ENCODE measurements around the gene SYTL3. TPM values are rescaled to one million over a fixed set of nuclear protein-coding genes. Genes with fewer than 3 reads are reported as not detected.

Gene SYTL3
- total and polyA plus RNA-seq, 2 of the 8 experiments (the other 6 are each of a cell fraction or from before 2014, with no cell fraction given): 0.27 to 0.99 TPM

DNA sequence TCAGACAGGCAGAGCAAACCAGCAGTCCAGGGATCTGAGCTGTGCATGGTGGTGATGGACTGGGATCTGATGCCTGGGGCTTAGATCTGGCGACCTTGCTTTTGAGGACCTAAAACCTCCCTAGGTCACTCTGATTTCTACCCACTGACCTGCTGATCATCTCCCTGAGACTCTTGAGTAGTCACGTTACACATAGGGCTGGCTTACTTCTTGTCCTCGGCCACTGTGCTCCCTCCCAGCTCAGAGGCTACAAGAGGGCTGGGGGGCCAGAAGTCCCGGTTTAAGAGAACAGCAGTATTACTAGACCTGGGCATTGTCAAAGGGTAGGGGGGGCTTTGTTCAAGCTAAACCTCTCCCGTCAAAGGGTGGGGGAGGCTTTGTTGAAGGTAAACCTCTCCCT, 10.8 kb upstream of the SYTL3 start:
- H2BK5ac ChIP-seq (ENCODE audit: low read depth, low read length): no peak overlapping the region
- no peak overlapping the region for H3K56ac ChIP-seq (replicated peaks; ENCODE audit: insufficient read length, low read depth, low read length)
- H2AK5ac ChIP-seq (ENCODE audit: low read depth, low read length): no peak overlapping the region
- no peak overlapping the region for H3K18ac ChIP-seq (ENCODE audit: extremely low read depth, low read length)
- H3K23me2 ChIP-seq (ENCODE audit: low read depth, low read length): peaks cover 3% of the 10 kb centered on the region; the same call in 1 of the 2 replicates
- no peak overlapping the region for H2AFZ ChIP-seq (ENCODE audit: low read length)
- no peaks in the 10 kb centered on the region for H3K9me3 ChIP-seq (ENCODE audit: insufficient read depth in 2 of 2, low read depth in 1 of 2, low read length in 1 of 2)
- H2BK20ac ChIP-seq (ENCODE audit: low read length): no peak overlapping the region
- no peak overlapping the region for H3K4me2 ChIP-seq (ENCODE audit: insufficient read depth in 1 of 2, low read depth in 2 of 2, low read length in 2 of 2)
- no peak overlapping the region for H3K27ac ChIP-seq (ENCODE audit: low read depth, low read length)
- peak in 1 of 2 experiments; percentile 41 for DNase-seq (ENCODE audit: low read depth in 1 of 2, low spot score in 2 of 2)
- no peak overlapping the region for H4K5ac ChIP-seq (ENCODE audit: insufficient read length, low read depth, low read length)
- ChIA-PET POLR2A (ENCODE audit: partially characterized antibody) (interaction anchor here (1.4 to 1.8 kb wide), 2 partner anchors 13 to 52 kb away, joined by 4 to 5 read pairs; no protein-coding TSS in a partner anchor), CTCF (ENCODE audit: partially characterized antibody) (interaction anchor here (0.7 to 2.1 kb wide), 7 partner anchors 8 to 444 kb away, joined by 3 to 8 read pairs (median 3); no protein-coding TSS in a partner anchor)
- no peak overlapping the region for H3K4ac ChIP-seq (replicated peaks; ENCODE audit: insufficient read length, low read depth, low read length)
- no peaks in the 10 kb centered on the region for H3K27me3 ChIP-seq (replicated peaks in 1 of 4; ENCODE audit: control insufficient read depth in 3 of 4, extremely low read depth in 1 of 4, insufficient read depth in 3 of 4, low read length in 3 of 4)
- H3K14ac ChIP-seq (ENCODE audit: insufficient read length): no peak overlapping the region
- H4K91ac ChIP-seq (replicated peaks; ENCODE audit: insufficient read length, low read length): no peak overlapping the region
- H3K79me1 ChIP-seq (ENCODE audit: low read depth, low read length): peaks cover 10% of the 10 kb centered on the region
- WGBS, 2 experiments (ENCODE audit: extremely low coverage in 1 of 2, insufficient coverage in 1 of 2, insufficient read length in 1 of 2, insufficient replicate concordance in 2 of 2, low coverage in 1 of 2, low lambda C conversion rate in 2 of 2, missing lambda C conversion rate in 1 of 2): 81% methylated on average over 5 of the region's 5 CpGs; no CpG with 5 or more reads in 1 of the 2 experiments
- peaks cover 0 to 23% of the 10 kb centered on the region in 2 experiments; a peak in 2 of 4 replicates for H3K79me2 ChIP-seq (ENCODE audit: control insufficient read depth in 1 of 2, insufficient read depth in 2 of 2, low read length in 2 of 2)
- H3K23ac ChIP-seq (ENCODE audit: insufficient read length): no peak overlapping the region
- FAIRE-seq: no peak
- H2BK120ac ChIP-seq (replicated peaks; ENCODE audit: low read depth, low read length): no peak overlapping the region
- peaks cover 4 to 12% of the 10 kb centered on the region in 2 experiments for H4K20me1 ChIP-seq (replicated peaks in 1 of 2; ENCODE audit: control insufficient read depth in 1 of 2, insufficient read depth in 2 of 2, low read length in 2 of 2)
- H3K4me3 ChIP-seq (ENCODE audit: extremely low read depth in 1 of 4, insufficient read depth in 2 of 4, low read depth in 3 of 4, low read length in 4 of 4): no peak overlapping the region
- H2BK12ac ChIP-seq (ENCODE audit: low read depth, low read length): no peak overlapping the region
- peaks cover 0 to 4% (median 1%) of the 10 kb centered on the region in 4 experiments; a peak in 1 of 7 replicates for H3K4me1 ChIP-seq (replicated peaks in 1 of 4; ENCODE audit: control insufficient read depth in 3 of 4, insufficient read depth in 4 of 4, low read length in 3 of 4)
- peaks cover 0 to 20% (median 5%) of the 10 kb centered on the region in 4 experiments; a peak in 4 of 8 replicates for H3K36me3 ChIP-seq (ENCODE audit: control insufficient read depth in 2 of 4, insufficient read depth in 4 of 4, low read length in 3 of 4)
- no peak overlapping the region for H3K9ac ChIP-seq (replicated peaks in 1 of 4; ENCODE audit: extremely low read depth in 1 of 4, low read depth in 3 of 4, low read length in 3 of 4)
- no peak overlapping the region for H2BK15ac ChIP-seq (ENCODE audit: low read length)
- H4K8ac ChIP-seq (ENCODE audit: extremely low read depth, insufficient read depth, low read length): no peak overlapping the region
- no peak for TF ChIP-seq YY1 (IDR thresholded peaks at IDR 0.05; ENCODE audit: low read depth, low read length)
